Breast epithelium (tissue), 3 donors: Measurements from ENCODE around the gene MCM3AP.

ENCODE experiments used
- POLR2A ChIP-seq: fragments of 450-650 bp; IDR thresholded peaks from one replicate; pipeline ENCODE4 v1.6.1; 2016; ENCODE audit warnings: antibody characterized with exemption, mild to moderate bottlenecking, moderate library complexity
- POLR2AphosphoS5 ChIP-seq, 3 donors: sonication (generic); formaldehyde crosslinking; IDR thresholded peaks; one replicate each; pipeline ENCODE4 v1.6.1; 2017; ENCODE audit warnings: antibody characterized with exemption in 3 of 3
- TF ChIP-seq, protein P1 (sequence below), 3 donors: fragments of 450-650 bp; IDR thresholded peaks; one replicate each; pipeline ENCODE4 v1.5.1; 2016 to 2017; ENCODE audit warnings: antibody characterized with exemption in 3 of 3, mild to moderate bottlenecking in 3 of 3, moderate library complexity in 3 of 3

- TF ChIP-seq, protein P1, sequence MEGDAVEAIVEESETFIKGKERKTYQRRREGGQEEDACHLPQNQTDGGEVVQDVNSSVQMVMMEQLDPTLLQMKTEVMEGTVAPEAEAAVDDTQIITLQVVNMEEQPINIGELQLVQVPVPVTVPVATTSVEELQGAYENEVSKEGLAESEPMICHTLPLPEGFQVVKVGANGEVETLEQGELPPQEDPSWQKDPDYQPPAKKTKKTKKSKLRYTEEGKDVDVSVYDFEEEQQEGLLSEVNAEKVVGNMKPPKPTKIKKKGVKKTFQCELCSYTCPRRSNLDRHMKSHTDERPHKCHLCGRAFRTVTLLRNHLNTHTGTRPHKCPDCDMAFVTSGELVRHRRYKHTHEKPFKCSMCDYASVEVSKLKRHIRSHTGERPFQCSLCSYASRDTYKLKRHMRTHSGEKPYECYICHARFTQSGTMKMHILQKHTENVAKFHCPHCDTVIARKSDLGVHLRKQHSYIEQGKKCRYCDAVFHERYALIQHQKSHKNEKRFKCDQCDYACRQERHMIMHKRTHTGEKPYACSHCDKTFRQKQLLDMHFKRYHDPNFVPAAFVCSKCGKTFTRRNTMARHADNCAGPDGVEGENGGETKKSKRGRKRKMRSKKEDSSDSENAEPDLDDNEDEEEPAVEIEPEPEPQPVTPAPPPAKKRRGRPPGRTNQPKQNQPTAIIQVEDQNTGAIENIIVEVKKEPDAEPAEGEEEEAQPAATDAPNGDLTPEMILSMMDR (IDR thresholded peaks at IDR 0.05), result no peak
- TF ChIP-seq POLR2A, result no peak
- TF ChIP-seq POLR2AphosphoS5 (IDR thresholded peaks at IDR 0.05), result no peak
Measured at GRCh38 chr21:46247699-46248421, 37.6 kb downstream of the MCM3AP start.
